SK-N-SH treated with all-trans-retinoic acid at 6 μM for 48 hours (cell line): ENCODE measurements around the gene PLCD3.

Experiments
- SNAI2 ChIP-seq: fragments of 250-450 bp; sonication (Bioruptor Pico); IDR thresholded peaks from 2 replicates; pipeline ENCODE4 v1.5.0; 2020; ENCODE audit warnings: mild to moderate bottlenecking, moderate library complexity
- TF ChIP-seq, protein P1 (sequence below): fragments of 250-450 bp; sonication (Bioruptor Pico); IDR thresholded peaks from 2 replicates; pipeline ENCODE4 v1.5.1; 2020; ENCODE audit warnings: low read depth, mild to moderate bottlenecking, moderate library complexity
- TF ChIP-seq, protein P2 (sequence below): fragments of 250-450 bp; sonication (Bioruptor Pico); IDR thresholded peaks from 2 replicates; pipeline ENCODE4 v1.8.0; 2020; ENCODE audit warnings: mild to moderate bottlenecking, moderate library complexity, borderline replicate concordance

DNA sequence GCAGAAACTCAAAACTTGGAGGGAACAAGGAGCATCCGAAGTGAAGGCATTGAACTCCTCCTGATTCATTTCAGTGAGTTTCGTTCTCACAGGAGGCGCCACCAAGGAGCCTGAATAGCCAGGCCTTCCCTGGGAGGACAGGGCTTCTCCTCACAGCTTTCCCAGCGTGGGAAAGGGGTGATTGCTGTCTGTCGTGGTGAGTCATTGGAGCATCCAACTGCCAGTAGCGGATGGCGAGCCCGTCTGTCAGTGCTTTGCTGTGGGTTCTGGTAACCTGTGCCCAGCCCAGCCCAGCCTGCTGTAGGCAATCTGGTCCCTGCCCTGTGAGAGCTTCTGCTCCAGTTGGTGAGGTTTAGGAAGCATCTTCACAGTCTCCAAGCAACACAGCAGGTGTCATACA, 28.3 kb downstream of the PLCD3 start:
- TF ChIP-seq SNAI2 (CRISPR knock-in tag), result no peak
- TF ChIP-seq, protein P1, sequence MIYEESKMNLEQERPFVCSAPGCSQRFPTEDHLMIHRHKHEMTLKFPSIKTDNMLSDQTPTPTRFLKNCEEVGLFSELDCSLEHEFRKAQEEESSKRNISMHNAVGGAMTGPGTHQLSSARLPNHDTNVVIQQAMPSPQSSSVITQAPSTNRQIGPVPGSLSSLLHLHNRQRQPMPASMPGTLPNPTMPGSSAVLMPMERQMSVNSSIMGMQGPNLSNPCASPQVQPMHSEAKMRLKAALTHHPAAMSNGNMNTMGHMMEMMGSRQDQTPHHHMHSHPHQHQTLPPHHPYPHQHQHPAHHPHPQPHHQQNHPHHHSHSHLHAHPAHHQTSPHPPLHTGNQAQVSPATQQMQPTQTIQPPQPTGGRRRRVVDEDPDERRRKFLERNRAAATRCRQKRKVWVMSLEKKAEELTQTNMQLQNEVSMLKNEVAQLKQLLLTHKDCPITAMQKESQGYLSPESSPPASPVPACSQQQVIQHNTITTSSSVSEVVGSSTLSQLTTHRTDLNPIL (CRISPR knock-in tag), result no peak
- TF ChIP-seq, protein P2, sequence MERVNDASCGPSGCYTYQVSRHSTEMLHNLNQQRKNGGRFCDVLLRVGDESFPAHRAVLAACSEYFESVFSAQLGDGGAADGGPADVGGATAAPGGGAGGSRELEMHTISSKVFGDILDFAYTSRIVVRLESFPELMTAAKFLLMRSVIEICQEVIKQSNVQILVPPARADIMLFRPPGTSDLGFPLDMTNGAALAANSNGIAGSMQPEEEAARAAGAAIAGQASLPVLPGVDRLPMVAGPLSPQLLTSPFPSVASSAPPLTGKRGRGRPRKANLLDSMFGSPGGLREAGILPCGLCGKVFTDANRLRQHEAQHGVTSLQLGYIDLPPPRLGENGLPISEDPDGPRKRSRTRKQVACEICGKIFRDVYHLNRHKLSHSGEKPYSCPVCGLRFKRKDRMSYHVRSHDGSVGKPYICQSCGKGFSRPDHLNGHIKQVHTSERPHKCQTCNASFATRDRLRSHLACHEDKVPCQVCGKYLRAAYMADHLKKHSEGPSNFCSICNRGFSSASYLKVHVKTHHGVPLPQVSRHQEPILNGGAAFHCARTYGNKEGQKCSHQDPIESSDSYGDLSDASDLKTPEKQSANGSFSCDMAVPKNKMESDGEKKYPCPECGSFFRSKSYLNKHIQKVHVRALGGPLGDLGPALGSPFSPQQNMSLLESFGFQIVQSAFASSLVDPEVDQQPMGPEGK (CRISPR knock-in tag), result no peak
